Cardiac fibroblast (primary cell): ENCODE data around the gene MDM4.

Experiments
- DNase-seq, 2 donors: peaks; one replicate each; pipeline versions ENCODE4 v3.0.0 to v3.0.0-alpha.2; 2010; ENCODE audit warnings: low read depth in 2 of 2
- H3K4me3 ChIP-seq, 2 donors: replicated peaks in 1 of 2; 1 replicate in 1 of 2; 2 replicates in 1 of 2; pipeline ENCODE4 v1.5.1; 2011; ENCODE audit warnings: low read depth in 2 of 2, low read length in 2 of 2, mild to moderate bottlenecking in 2 of 2, moderate library complexity in 1 of 2
- CTCF ChIP-seq: IDR thresholded peaks from one replicate; pipeline ENCODE4 v1.5.1; 2011; ENCODE audit warnings: low read depth, mild to moderate bottlenecking, low read length, inconsistent platforms

MDM4 gene

GRCh38 chr1:204472660-204473059, 43.5 kb upstream of the MDM4 start:
- no peak for TF ChIP-seq CTCF
- no peak for DNase-seq
- no peak overlapping the region for H3K4me3 ChIP-seq

- no peak for TF ChIP-seq CTCF
- H3K4me3 ChIP-seq, result no peak overlapping the region
- no peak for DNase-seq
These were observed 42.7 kb upstream of the MDM4 start for GRCh38 chr1:204473400-204473965.

- no peak overlapping the region for H3K4me3 ChIP-seq
These were observed 40.4 kb upstream of the MDM4 start for GRCh38 chr1:204475656-204476432.

GRCh38 chr1:204476563-204476962, 39.6 kb upstream of the MDM4 start:
- no peak for DNase-seq
- no peak overlapping the region for H3K4me3 ChIP-seq
- no peak for TF ChIP-seq CTCF

More at GRCh38 chr1:204475656-204476432, 40.4 kb upstream of the MDM4 start:
- no peak for TF ChIP-seq CTCF
- no peak for DNase-seq

GRCh38 chr1:204477036-204477740, 39.0 kb upstream of the MDM4 start:
- TF ChIP-seq CTCF, result no peak
- DNase-seq, result no peak
- H3K4me3 ChIP-seq, result no peak overlapping the region

GRCh38 chr1:204478172-204478899, 37.9 kb upstream of the MDM4 start:
- TF ChIP-seq CTCF, result no peak
- DNase-seq, result no peak
- no peak overlapping the region for H3K4me3 ChIP-seq
